NCI-H446 treated with DMSO at 0.1 percent for 48 hours (cell line): ENCODE measurements around the gene MEGF11.

Source experiments
- DNase-seq: peaks from one replicate; lab custom pipeline; 2025; lab: John Stamatoyannopoulos, UW

MEGF11 gene

DNA sequence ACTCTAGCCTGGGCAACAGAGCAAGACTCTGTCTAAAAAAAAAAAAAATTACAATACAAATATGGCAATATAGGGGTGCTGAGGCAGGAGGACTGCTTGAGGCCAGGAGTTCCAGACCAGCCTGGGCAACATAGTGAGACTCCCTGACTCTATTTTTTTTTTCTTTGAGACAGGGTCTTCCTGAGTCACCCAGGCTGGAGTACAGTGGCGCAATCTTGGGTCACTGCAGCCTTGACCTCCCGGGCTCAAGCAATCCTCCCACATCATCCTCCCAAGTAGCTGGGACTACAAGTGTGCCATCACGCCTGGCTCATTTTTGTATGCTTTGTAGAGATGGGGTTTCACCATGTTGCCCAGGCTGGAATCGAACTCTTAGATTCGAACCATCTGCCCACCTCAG, 401.6 kb downstream of the MEGF11 start:
- no peak for DNase-seq

DNA sequence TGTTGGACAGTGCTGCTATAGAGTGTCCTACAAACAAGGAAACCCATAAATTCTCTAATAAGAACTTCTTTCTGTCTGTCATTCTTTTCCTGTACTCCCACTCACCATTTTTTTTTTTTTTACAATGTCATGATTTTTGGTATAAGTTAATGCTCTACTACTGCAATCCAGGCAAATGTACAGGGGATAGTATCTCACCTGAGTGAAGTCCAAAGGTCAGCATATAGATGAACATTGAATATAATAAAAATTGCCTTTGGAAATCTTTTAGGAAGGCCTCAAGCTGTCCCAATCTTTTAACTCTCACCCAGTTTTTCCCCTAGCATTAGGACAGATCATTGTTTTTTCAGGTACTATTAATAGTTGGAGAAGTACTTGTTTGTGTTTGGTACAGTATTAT, 405.6 kb downstream of the MEGF11 start:
- DNase-seq: no peak

DNA sequence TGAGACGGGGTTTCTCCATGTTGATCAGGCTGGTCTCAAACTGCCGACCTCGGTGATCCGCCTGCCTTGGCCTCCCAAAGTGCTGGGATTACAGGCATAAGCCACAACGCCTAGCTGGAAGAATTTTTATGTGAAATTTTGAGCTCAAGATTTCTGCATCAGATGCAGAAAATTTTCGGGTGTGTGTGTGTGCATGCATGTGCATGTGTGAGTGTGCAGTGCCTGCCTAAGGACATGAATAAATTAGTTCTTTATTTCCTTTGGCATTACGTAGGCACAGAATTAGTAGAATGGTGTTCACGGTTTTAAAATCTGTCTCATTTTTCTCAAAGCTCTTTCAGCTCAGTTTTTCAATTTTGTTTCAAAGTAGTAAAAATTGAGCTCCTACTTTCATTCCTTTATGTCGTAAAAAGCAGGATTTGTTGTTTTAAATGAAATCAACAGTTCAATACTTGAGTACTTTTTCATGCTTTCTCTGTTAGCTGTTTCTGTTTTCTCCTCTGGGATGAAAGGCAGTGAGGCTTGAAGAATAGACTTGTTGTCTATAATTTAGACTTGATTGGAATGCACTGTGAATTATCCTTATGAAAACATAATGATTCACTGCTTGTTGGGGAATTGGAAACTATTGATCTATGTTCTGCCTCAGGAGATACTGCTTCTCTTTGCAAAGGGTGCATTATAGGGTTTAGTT, 407.6 kb downstream of the MEGF11 start:
- no peak for DNase-seq
